GM18907 (cell line): ENCODE measurements around the gene GRIK2.

Source experiments
- ATAC-seq: cut with Tn5 transposase; IDR thresholded peaks from one replicate; pipeline ENCODE4 v1.9.1; 2021; ENCODE audit warnings: mild to moderate bottlenecking, moderate library complexity; ENCODE audit not compliant: unreplicated experiment

GRIK2 gene

GRCh38 chr6:101770116-101770515 lies 376.6 kb downstream of the GRIK2 start:
- no peak for ATAC-seq

GRCh38 chr6:101776919-101777350 lies 383.4 kb downstream of the GRIK2 start:
- ATAC-seq, result no peak

GRCh38 chr6:101777646-101778045 lies 384.1 kb downstream of the GRIK2 start:
- ATAC-seq, result no peak

DNA sequence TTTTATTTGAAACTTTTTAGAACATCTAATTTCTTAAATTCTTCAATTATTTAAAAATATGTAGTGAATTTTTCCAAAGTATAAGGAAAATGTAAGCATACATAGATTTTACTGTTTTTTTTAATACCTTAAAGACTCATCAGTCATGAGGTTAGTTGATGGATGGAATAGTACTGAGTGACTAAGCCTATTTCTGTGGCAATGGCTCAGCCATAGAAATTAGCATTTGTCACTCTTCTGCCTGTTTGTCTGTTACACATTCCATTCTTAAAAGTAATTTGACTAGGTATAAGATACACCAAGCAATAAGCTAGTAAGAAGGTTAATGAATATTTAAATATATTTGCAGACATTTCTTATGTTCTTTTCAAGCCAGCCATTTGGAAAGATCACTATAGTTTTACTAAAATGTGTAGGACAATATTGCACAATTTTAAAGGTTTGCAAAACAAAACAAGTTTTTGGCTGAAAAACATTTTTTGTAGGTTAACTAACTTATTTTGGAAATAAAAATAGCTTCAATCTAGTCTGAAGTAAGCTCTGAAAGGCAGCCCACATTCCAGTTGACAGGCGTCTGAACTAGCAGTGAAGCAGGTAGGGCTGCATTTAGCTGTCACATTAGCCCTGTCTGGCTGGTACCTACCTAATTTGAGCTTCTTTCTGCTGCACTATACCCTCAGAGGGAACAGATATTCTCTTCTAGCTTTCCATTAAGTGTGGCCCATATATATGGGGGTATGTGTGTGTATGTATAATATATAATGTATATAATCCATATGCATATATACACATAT lies 385.7 kb downstream of the GRIK2 start:
- no peak for ATAC-seq

DNA sequence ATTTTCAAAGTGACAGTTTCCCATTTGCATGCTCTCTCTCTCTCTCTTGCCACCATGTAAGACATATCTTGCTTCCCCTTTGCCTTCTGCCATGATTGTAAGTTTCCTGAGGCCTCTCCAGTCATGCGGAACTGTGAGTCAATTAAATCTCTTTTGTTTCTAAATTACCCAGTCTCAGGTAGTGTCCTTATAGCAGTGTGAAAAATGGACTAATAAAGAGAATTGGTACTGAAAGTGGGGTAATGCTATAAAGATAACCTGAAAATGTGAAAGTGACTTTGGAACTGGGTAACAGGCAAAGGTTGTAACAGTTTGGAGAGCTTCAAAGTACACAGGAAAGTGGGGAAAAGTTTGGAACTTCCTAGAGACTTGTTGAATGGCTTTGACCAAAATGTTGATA lies 389.8 kb downstream of the GRIK2 start:
- no peak for ATAC-seq

DNA sequence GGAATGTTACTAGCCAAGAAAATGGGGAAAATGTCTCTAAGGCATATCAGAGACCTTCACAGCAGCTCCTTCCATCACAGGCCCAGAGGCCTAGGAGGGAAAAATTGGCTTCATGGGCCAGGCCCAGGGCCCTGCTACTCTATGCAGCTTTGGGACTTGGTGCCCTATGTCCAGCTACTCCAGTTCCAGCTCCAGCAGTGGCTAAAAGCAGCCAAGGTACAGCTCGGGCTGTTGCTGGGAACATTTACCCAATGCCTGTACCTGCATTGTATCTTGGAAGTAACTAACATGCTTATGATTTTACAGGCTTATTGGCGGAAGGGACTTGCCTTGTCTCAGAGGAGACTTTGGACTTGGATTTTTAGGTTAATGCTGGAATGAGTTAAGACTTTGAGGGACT lies 390.6 kb downstream of the GRIK2 start:
- ATAC-seq, result no peak

- ATAC-seq, result no peak
These were observed 406.0 kb downstream of the GRIK2 start for GRCh38 chr6:101799531-101799930.

DNA sequence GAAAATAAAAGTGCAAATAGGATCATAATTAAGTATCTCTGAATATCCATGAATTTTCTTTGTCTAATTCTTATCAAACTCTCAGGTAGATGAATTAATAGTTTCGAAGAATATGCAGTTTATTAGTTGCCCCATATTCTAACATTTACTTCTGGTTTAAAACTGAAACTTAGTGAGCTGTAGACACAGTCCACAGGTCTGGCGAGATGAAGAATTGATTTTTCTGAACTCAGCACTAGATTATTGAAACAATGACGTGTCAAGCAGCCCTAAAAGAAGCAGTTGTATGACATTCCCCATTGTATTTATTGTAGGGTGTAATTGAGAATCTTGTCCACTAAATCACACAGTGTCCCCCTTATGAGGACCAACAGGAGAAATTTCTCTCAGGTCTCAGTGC lies 407.1 kb downstream of the GRIK2 start:
- no peak for ATAC-seq

- ATAC-seq, result no peak
These were observed 409.6 kb downstream of the GRIK2 start for GRCh38 chr6:101803136-101803535.

DNA sequence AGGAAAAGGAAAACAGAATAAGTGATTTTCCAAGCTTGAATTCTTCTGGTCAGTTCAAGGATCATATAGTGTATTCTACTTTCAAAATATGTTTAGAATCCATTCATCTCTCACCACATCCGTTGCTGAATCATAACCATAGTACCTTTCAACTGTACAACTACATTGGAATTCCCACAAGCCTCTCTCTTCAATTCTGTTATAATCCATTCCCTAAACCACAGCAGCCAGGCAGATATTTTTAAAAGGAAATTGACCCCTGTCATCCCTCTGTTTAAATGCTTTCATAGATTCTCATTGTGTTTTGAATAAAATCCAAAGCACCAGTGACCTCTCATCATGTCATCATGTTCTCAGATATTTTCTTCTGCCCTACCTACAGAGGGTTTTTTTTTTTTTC lies 412.7 kb downstream of the GRIK2 start:
- ATAC-seq, result no peak

DNA sequence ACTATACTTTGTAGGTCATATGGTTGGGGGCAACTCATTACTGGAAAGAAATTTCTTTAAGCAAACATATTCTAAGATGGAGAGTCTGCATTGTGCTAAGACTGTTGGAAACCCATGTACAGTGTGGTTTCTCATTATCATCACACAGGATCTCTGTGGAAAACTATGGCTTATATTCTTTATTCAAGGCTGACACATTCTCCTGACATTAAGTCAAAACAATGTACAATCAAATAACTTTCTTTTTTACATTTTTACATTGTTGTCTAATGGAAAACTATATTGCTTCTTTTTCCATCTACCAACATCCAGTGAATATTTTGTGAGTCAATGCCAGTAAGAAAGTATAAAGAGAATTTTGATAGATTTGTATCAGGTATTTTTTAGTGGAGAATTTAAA lies 417.6 kb downstream of the GRIK2 start:
- no peak for ATAC-seq

GRCh38 chr6:101816716-101817115 lies 423.2 kb downstream of the GRIK2 start:
- ATAC-seq, result no peak

GRCh38 chr6:101818051-101818450 lies 424.5 kb downstream of the GRIK2 start:
- no peak for ATAC-seq

DNA sequence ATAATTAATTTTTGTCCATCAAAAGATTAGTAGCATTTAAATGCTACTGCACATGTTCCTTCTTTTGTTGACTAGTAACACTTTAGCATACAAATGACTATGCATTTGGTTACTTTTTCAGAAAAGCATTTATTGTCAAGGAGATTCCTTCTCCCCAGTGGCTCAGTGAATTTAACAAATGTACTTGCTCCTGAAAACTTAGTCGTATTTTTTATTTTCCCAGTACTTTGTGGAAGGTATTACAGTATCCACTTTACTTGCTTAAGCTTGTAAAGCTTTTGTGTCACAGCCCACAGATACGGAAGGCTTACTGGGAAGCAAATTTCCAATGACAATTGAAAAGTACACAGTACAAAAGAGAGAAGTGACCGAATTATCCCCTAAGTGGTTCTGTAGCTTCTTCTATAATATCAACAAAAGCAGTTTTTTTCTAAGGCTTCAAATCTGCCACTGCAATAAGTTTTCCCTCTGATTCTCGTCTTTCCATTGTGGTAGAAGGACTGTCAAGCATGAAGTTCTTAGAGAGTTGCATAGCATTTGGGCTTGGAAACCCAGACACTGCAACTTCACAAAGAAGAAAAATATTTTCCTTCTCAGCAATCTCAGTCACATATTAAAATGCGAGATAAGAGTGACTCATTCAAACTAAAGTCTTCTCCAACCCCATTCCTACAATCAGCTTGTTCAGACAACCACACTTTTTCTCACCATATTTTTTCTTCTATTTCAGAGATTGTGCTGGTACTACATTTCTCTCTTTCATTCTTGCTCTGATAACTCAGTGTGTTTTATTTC lies 431.2 kb downstream of the GRIK2 start:
- ATAC-seq, result no peak

DNA sequence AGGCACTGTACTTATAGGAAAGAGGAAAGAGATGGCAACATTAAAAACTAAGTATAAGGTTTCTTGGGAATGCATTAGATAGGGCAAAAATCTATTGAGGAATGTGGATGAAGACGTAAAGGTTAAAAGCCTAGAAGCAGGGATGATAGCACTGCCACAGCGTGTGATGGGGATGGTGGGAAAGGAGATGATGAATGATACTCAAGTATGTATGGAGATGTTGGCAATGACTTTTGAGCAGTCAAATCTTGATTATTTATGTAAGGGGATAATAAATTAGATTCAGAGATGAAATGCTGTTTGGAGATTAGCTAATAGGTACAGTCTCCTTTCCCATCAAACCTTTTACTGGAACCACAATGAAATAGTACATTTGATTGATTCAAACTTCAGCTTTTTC lies 432.8 kb downstream of the GRIK2 start:
- no peak for ATAC-seq

GRCh38 chr6:101826678-101827077 lies 433.2 kb downstream of the GRIK2 start:
- ATAC-seq, result no peak

DNA sequence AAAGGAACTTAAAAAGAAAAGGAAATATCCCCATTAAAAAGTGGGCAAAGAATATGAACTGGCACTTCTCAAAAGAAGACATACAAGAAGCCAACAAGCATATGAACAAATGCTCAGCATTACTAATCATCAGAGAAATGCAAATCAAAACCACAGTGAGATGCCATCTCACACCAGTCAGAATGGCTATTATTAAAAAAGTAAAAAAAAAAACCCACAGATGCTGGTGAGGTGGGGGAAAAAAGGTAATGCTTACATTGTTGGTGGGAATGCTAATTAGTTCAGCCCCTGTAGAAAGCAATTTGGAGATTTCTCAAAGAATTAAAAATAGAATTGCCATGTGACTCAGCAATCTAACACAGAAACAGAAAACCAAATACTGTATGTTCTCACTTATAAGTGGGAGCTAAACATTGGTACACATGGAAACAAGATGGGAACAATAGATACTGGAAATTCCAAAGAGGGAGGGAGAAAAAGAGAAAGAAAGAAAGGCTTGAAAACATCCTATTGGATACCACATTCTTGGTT lies 437.1 kb downstream of the GRIK2 start:
- ATAC-seq, result no peak

GRCh38 chr6:101832371-101832770 lies 438.9 kb downstream of the GRIK2 start:
- ATAC-seq, result no peak

- no peak for ATAC-seq
These were observed 446.6 kb downstream of the GRIK2 start for GRCh38 chr6:101840100-101840499.

DNA sequence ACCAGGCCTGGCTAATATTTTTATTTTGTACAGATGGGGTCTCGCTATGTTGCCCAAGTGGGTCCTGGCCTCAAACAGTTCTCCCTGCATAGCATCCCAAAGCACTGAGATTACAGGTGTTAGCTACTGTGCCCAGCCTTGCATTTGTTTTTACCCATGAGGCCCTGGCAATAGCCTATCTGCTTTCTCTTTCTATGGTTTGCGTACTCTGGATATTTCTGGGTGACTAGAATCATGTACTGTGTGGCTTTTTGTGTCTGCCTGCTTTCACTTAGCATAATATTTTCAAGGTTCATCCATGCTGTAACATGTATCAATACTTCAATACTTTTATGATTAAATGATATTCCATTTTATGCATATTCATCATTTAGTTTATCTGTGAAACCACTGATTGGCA lies 451.7 kb downstream of the GRIK2 start:
- ATAC-seq, result no peak

DNA sequence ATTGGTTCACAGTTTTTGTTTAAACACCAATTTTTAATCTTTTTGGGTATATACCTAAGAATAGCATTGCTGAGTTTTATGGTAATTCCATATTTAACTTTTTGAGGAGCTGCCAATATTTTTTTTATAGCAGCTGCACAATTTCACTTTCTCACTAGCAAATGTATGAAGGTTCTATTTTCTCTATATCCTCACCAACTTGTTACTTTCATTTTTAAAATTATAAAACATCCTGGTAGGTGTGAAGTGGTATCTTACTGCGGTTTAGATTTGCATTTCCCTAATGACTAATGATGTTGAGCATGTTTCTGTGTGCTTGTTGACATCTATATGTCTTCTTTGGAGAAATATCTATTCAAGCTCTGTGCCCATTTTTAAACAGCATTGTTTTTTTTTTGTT lies 452.1 kb downstream of the GRIK2 start:
- peak; percentile 61 for ATAC-seq

GRCh38 chr6:101847690-101848089 lies 454.2 kb downstream of the GRIK2 start:
- ATAC-seq, result no peak
